WTC11 (cell line): ENCODE data around the gene AVPI1. TPM values are rescaled to one million over a fixed set of nuclear protein-coding genes. Genes with fewer than 3 reads are reported as not detected.

Experiments
- ATAC-seq: fragments of 200-7000 bp; cut with Tn5 transposase; 2 replicates; pipeline ENCODE4 v1.10.0; 2021; ENCODE audit warnings: mild to moderate bottlenecking, moderate library complexity
- CTCF ChIA-PET: fragments of 300-600 bp; sonication (Branson Sonifier 250); formaldehyde crosslinking; loops from one replicate; lab custom pipeline; 2021; ENCODE audit warnings: antibody characterized with exemption; lab: Charles Lee
- POLR2A ChIA-PET: fragments of 350-600 bp; sonication (Branson Sonifier 250); formaldehyde crosslinking; loops from one replicate; lab custom pipeline; 2021; ENCODE audit warnings: antibody characterized with exemption; lab: Charles Lee
- DNase-seq: peaks from one replicate; pipeline ENCODE4 v3.0.0; 2021; ENCODE audit warnings: low spot score
- H3K27ac Mint-ChIP-seq: 2 replicates; pipeline ENCODE4 v1.8.0; 2021; ENCODE audit warnings: mixed read lengths
- H3K27me3 Mint-ChIP-seq: 2 replicates; pipeline ENCODE4 v1.8.0; 2021; ENCODE audit warnings: low read depth, mild to moderate bottlenecking, moderate library complexity, mixed read lengths
- H3K36me3 Mint-ChIP-seq: 2 replicates; pipeline ENCODE4 v1.8.0; 2021; ENCODE audit warnings: mixed read lengths
- H3K4me1 Mint-ChIP-seq: 2 replicates; pipeline ENCODE4 v1.8.0; 2022; ENCODE audit warnings: mixed read lengths
- H3K4me3 Mint-ChIP-seq: 2 replicates; pipeline ENCODE4 v1.8.0; 2021; ENCODE audit warnings: mild to moderate bottlenecking, moderate library complexity, mixed read lengths
- H3K9me3 Mint-ChIP-seq: 2 replicates; pipeline ENCODE4 v1.8.0; 2021; ENCODE audit warnings: mixed read lengths
- ATF1 ChIP-seq: sonication (generic); formaldehyde crosslinking; IDR thresholded peaks from 2 replicates; pipeline ENCODE4 v1.8.1; 2023; ENCODE audit warnings: mild to moderate bottlenecking, moderate library complexity, missing genetic modification reagents
- CTCF ChIP-seq: fragments of 200-600 bp; IDR thresholded peaks from 2 replicates; pipeline ENCODE4 v1.8.0; 2022; ENCODE audit warnings: antibody characterized with exemption
- ELF4 ChIP-seq: sonication (generic); formaldehyde crosslinking; IDR thresholded peaks from 2 replicates; pipeline ENCODE4 v1.8.1; 2022; ENCODE audit warnings: low read depth, mild to moderate bottlenecking, moderate library complexity, missing genetic modification reagents
- EMX1 ChIP-seq: fragments of 250-450 bp; sonication (Bioruptor Pico); IDR thresholded peaks from 2 replicates; pipeline ENCODE4 v1.8.0; 2021; ENCODE audit warnings: mild to moderate bottlenecking
- GTF2I ChIP-seq: fragments of 250-450 bp; sonication (Bioruptor Pico); conservative IDR thresholded peaks from 2 replicates; pipeline ENCODE4 v1.4.0; 2021; ENCODE audit warnings: mild to moderate bottlenecking
- IRF1 ChIP-seq: sonication (generic); formaldehyde crosslinking; IDR thresholded peaks from 2 replicates; pipeline ENCODE4 v1.8.0; 2023; ENCODE audit warnings: missing genetic modification reagents
- MAX ChIP-seq: sonication (generic); formaldehyde crosslinking; IDR thresholded peaks from 2 replicates; pipeline ENCODE4 v1.8.0; 2022; ENCODE audit warnings: mild to moderate bottlenecking, missing genetic modification reagents
- MLX ChIP-seq: sonication (generic); formaldehyde crosslinking; IDR thresholded peaks from 2 replicates; pipeline ENCODE4 v1.8.1; 2023; ENCODE audit warnings: mild to moderate bottlenecking, missing genetic modification reagents, moderate library complexity
- MXD4 ChIP-seq: fragments of 250-450 bp; sonication (Bioruptor Pico); IDR thresholded peaks from 2 replicates; pipeline ENCODE4 v1.8.0; 2021; ENCODE audit warnings: mild to moderate bottlenecking, moderate library complexity, borderline replicate concordance
- NR2C2 ChIP-seq: sonication (generic); formaldehyde crosslinking; IDR thresholded peaks from 2 replicates; pipeline ENCODE4 v1.8.0; 2022; ENCODE audit warnings: mild to moderate bottlenecking, missing genetic modification reagents
- NR3C1 ChIP-seq: sonication (generic); formaldehyde crosslinking; conservative IDR thresholded peaks from 2 replicates; pipeline ENCODE4 v1.8.1; 2023; ENCODE audit warnings: low read depth, mild to moderate bottlenecking, missing genetic modification reagents
- PRDM15 ChIP-seq: sonication (generic); formaldehyde crosslinking; IDR thresholded peaks from 2 replicates; pipeline ENCODE4 v1.8.0; 2022; ENCODE audit warnings: missing genetic modification reagents
- SMAD3 ChIP-seq: sonication (generic); formaldehyde crosslinking; IDR thresholded peaks from 2 replicates; pipeline ENCODE4 v1.8.0; 2022; ENCODE audit warnings: missing genetic modification reagents, mild to moderate bottlenecking, borderline replicate concordance
- TEAD4 ChIP-seq: sonication (generic); formaldehyde crosslinking; IDR thresholded peaks from 2 replicates; pipeline ENCODE4 v1.8.0; 2022; ENCODE audit warnings: mild to moderate bottlenecking, missing genetic modification reagents
- TP53 ChIP-seq: sonication (generic); formaldehyde crosslinking; IDR thresholded peaks from 2 replicates; pipeline ENCODE4 v1.8.1; 2023; ENCODE audit warnings: mild to moderate bottlenecking, missing genetic modification reagents
- ZBTB21 ChIP-seq: sonication (generic); formaldehyde crosslinking; IDR thresholded peaks from 2 replicates; pipeline ENCODE4 v1.8.1; 2023; ENCODE audit warnings: mild to moderate bottlenecking, missing genetic modification reagents, borderline replicate concordance
- ZNF121 ChIP-seq: sonication (generic); formaldehyde crosslinking; IDR thresholded peaks from 2 replicates; pipeline ENCODE4 v1.8.0; 2023; ENCODE audit warnings: missing genetic modification reagents
- ZNF138 ChIP-seq: sonication (generic); formaldehyde crosslinking; conservative IDR thresholded peaks from 2 replicates; pipeline ENCODE4 v1.8.1; 2022; ENCODE audit warnings: mild to moderate bottlenecking, moderate library complexity, missing genetic modification reagents
- ZNF281 ChIP-seq: sonication (generic); formaldehyde crosslinking; IDR thresholded peaks from 2 replicates; pipeline ENCODE4 v1.8.0; 2023; ENCODE audit warnings: mild to moderate bottlenecking, missing genetic modification reagents
- ZNF317 ChIP-seq: sonication (generic); formaldehyde crosslinking; IDR thresholded peaks from 2 replicates; pipeline ENCODE4 v1.8.1; 2023; ENCODE audit warnings: low read depth, mild to moderate bottlenecking, moderate library complexity, missing genetic modification reagents, borderline replicate concordance
- ZNF512 ChIP-seq: sonication (generic); formaldehyde crosslinking; IDR thresholded peaks from 2 replicates; pipeline ENCODE4 v1.8.1; 2022; ENCODE audit warnings: missing genetic modification reagents, borderline replicate concordance
- ZSCAN18 ChIP-seq: fragments of 250-450 bp; sonication (Bioruptor Pico); IDR thresholded peaks from 2 replicates; pipeline ENCODE4 v2.1.2; 2022; ENCODE audit warnings: mild to moderate bottlenecking, moderate library complexity
- total RNA-seq: library from RNA; stranded (reverse); gene quantifications from 3 replicates; pipeline ENCODE4 v1.2.3, GENCODE V29; 2021

Gene AVPI1
- total RNA-seq, 1 experiment from 2014 or later: 9.8 TPM

GRCh38 chr10:97632949-97633884 is 53.8 kb downstream of the AVPI1 start, which contains the start of gene MORN4 (continued):
- TF ChIP-seq ZNF512 (CRISPR knock-in tag): no peak
- no peak for TF ChIP-seq NR2C2 (CRISPR knock-in tag)
- TF ChIP-seq ZNF281: no peak
- no peak for TF ChIP-seq ATF1
- no peak for TF ChIP-seq ELF4 (CRISPR knock-in tag)
- TF ChIP-seq TEAD4 (CRISPR knock-in tag): no peak
- TF ChIP-seq ZNF138 (CRISPR knock-in tag): 0 out of 2 replicates have a peak, but pooled peaks have one; percentile 82
- no peak for TF ChIP-seq ZNF317 (CRISPR knock-in tag)
- no peak; the same call in 1 of the 2 replicates for TF ChIP-seq PRDM15 (CRISPR knock-in tag)
- peak; percentile 68; the same call in 1 of the 2 replicates for TF ChIP-seq MAX
- no peak for TF ChIP-seq ZNF121 (CRISPR knock-in tag)
- TF ChIP-seq CTCF: no peak
- no peak for TF ChIP-seq GTF2I (CRISPR knock-in tag)
- TF ChIP-seq ZBTB21 (CRISPR knock-in tag): 0 out of 2 replicates have a peak, but pooled peaks have one; percentile 44
- TF ChIP-seq, all 79 proteins: peak for 14

GRCh38 chr10:97631098-97631497 is 55.9 kb downstream of the AVPI1 start:
- ATAC-seq: no peak
- no peaks in the 10 kb centered on the region for H3K27me3 Mint-ChIP-seq
- CTCF ChIA-PET: interaction anchor here (2.3 kb wide), 1 partner anchor 59 kb away, joined by 6 read pairs; no protein-coding TSS in a partner anchor

More at GRCh38 chr10:97631098-97631497, 55.9 kb downstream of the AVPI1 start:
- peaks cover 11% of the 10 kb centered on the region; the same call in 1 of the 2 replicates for H3K4me1 Mint-ChIP-seq
- H3K9me3 Mint-ChIP-seq: no peaks in the 10 kb centered on the region
- POLR2A ChIA-PET: no interaction called here
- no peak for DNase-seq
- H3K4me3 Mint-ChIP-seq: no peak overlapping the region
- no peaks in the 10 kb centered on the region for H3K36me3 Mint-ChIP-seq
- no peak overlapping the region for H3K27ac Mint-ChIP-seq
- no peak for TF ChIP-seq MXD4 (CRISPR knock-in tag)
- TF ChIP-seq TP53 (CRISPR knock-in tag): no peak
- no peak for TF ChIP-seq IRF1 (CRISPR knock-in tag)
- TF ChIP-seq EMX1: no peak
- TF ChIP-seq MLX (CRISPR knock-in tag): no peak
- TF ChIP-seq ZSCAN18 (CRISPR knock-in tag): no peak
- no peak for TF ChIP-seq ZBTB21 (CRISPR knock-in tag)
- TF ChIP-seq NR3C1: no peak
- TF ChIP-seq SMAD3 (CRISPR knock-in tag): no peak
